Tongue (tissue), 3 donors: ENCODE measurements around the gene ARSA. TPM values are rescaled to one million over a fixed set of nuclear protein-coding genes. Genes with fewer than 3 reads are reported as not detected.
A peak's percentile ranks its signal among the peaks of the same experiment; 100 is the strongest.

Source experiments
- DNase-seq: peaks from one replicate; pipeline ENCODE4 v3.0.0-alpha.2; 2015
- small RNA-seq: library from RNA; depleted of rRNA; stranded (forward); fragments of <200 nt; gene quantifications from one replicate; pipeline ENCODE3, GENCODE V24; 2014; ENCODE audit warnings: low replicate concordance
- total RNA-seq: library from RNA; depleted of rRNA; stranded (reverse); fragments of >200 nt; gene quantifications from one replicate; pipeline ENCODE4 v1.2.3, GENCODE V29; 2014

ARSA gene
- total RNA-seq, 1 donor from 2014 or later = 9.6 TPM

- DNase-seq = no peak
Observed at GRCh38 chr22:50579752-50580151, 48.2 kb downstream of the ARSA start.

- no peak for DNase-seq
Observed at GRCh38 chr22:50578776-50579310, 49.1 kb downstream of the ARSA start.

GRCh38 chr22:50577987-50578775 lies 49.8 kb downstream of the ARSA start, which contains the start of gene CPT1B:
Gene CPT1B (minus strand): TSS chr22:50578427. CDS start chr22:50577915, 512 bp downstream.
- peak; percentile 71 for DNase-seq

- DNase-seq = no peak
Observed at GRCh38 chr22:50577697-50577986, 50.3 kb downstream of the ARSA start.

DNA sequence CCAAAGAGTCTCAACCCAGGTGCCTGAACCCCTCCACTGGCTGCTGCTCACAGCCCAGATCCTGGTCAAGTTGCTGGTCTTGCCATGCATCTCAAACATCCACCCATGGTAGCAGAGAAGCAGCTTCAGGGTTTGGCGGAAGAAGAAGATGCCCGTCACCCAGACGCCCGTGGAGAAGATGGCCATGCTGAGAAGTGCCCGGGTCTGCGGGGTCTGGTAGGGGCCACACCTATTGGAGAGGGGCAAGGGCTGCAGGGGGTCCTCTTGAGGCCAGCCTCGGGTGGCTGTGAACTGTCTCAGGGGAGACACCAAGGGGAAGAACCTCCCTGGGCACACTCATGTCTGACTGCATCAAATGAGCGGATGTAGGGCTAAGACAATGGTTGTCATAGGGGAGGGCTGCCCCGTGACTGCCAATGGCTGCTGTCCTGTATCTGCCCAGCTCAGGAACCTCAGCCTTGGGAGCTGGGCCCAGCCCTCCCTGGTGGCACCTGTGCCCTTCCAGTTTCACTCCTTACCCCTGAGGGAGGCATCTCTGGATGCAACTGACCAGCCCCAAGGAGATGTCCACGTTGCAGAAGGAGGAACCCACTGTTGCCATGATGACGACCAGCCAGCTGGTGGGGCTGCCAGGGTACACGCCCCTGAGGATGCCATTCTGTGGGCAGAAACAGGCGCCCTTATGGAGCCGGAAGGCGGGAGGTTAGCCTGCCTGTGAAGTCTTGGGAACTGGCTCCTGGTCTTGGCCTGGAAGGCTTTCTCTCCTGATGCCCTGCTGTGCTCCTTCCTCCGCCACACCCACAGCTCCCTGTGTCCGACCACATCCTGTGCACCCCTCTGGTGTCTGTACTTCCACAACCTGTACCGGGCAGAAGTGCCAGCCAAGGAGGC lies 50.9 kb downstream of the ARSA start:
- DNase-seq = no peak

DNA sequence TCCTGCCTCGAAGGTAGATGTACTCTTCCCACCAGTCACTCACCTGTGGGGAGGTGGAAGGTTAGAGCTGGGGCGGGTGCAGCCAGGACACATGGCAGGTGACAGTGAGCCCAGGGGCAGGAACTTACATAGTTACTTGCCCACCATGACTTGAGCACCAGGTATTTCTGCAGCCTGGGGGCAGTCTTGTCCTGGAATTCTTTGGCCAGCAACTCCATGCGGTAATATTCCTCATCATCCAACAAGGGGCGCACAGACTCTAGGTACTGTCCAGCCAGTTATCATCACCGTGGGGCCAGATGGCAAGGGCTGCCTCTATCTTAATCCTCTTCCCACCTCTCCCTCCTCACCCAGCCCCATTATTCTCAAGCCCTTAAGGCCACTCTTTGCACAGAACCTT lies 51.9 kb downstream of the ARSA start:
- peak; percentile 35 for DNase-seq

- DNase-seq = no peak
Observed at GRCh38 chr22:50575426-50575941, 52.5 kb downstream of the ARSA start.

Small RNA genes within 50 kb of the gene (small RNA-seq; reads per million reads assigned to genes)
- gene RF00019 = not detected

Other genes with a start within 250 kb of the ARSA start
- 61.7 TPM for gene SBF1, start 153.1 kb downstream of the ARSA start, total RNA-seq
- gene ADM2, start 146.6 kb downstream of the ARSA start, total RNA-seq = 0.92 TPM
- not detected for gene MIOX, start 141.3 kb downstream of the ARSA start, total RNA-seq
- 30.8 TPM for gene LMF2, start 120.5 kb downstream of the ARSA start, total RNA-seq
- 38.9 TPM for gene NCAPH2, start 119.9 kb downstream of the ARSA start, total RNA-seq
- gene SCO2, start 102.6 kb downstream of the ARSA start, total RNA-seq = 1.3 TPM
- gene TYMP, start 98.1 kb downstream of the ARSA start, total RNA-seq = 11.0 TPM
- gene KLHDC7B, start 82.3 kb downstream of the ARSA start, total RNA-seq = 0.10 TPM
- not detected for gene SYCE3, start 65.2 kb downstream of the ARSA start, total RNA-seq
- gene CPT1B, start 49.7 kb downstream of the ARSA start, total RNA-seq = 57.4 TPM
- 39.2 TPM for gene CHKB, start 45.3 kb downstream of the ARSA start, total RNA-seq
- 1.2 TPM for gene MAPK8IP2, start 27.4 kb downstream of the ARSA start, total RNA-seq
- 10.1 TPM for gene SHANK3, start 44.7 kb upstream of the ARSA start, total RNA-seq
- gene ACR, start 110.1 kb upstream of the ARSA start, total RNA-seq = 3.3 TPM
- 6.2 TPM for gene RABL2B, start 155.5 kb upstream of the ARSA start, total RNA-seq